ENCODE measurements around the gene PCNX2. TPM values are rescaled to one million over a fixed set of nuclear protein-coding genes. Genes with fewer than 3 reads are reported as not detected.

The PCNX2 gene
- total and polyA plus RNA-seq, 10 of the 15 experiments (the other 5 are each of a cell fraction or from before 2014, with no cell fraction given) = 2.1 to 16.4 (median 8.1) TPM

GRCh38 chr1:233244183-233244582 is 51.3 kb downstream of the PCNX2 start (continued):
- no peak for TF ChIP-seq NKRF (conservative IDR thresholded peaks at IDR 0.05)
- no peak for TF ChIP-seq ZNF622 (IDR thresholded peaks at IDR 0.05)

- no TSS peak for BruUV-seq (replicated peaks)
- 99% methylated on average over 4 of the region's 4 CpGs for WGBS (ENCODE audit: insufficient coverage, insufficient replicate concordance, low lambda C conversion rate, missing lambda C conversion rate)
- Histone ChIP-seq H3K9me3 (replicated peaks; ENCODE audit: control insufficient read depth, insufficient read depth, low read length) (no peaks in the 10 kb centered on the region), H3K27me3 (replicated peaks in 1 of 2; ENCODE audit: control insufficient read depth in 2 of 2, insufficient read depth in 2 of 2, low read length in 1 of 2) (no peaks in the 10 kb centered on the region), H3K27ac (ENCODE audit: control insufficient read depth, insufficient read depth) (no peak overlapping the region), H3K4me1 (ENCODE audit: control insufficient read depth, insufficient read depth, low read length) (no peaks in the 10 kb centered on the region), H3K36me3 (ENCODE audit: control insufficient read depth in 2 of 2, insufficient read depth in 2 of 2, low read length in 1 of 2) (no peaks in the 10 kb centered on the region), H2AFZ (ENCODE audit: control insufficient read depth, low read depth, low read length) (no peak overlapping the region), H3K4me3 (no peak overlapping the region), H3K4me2 (ENCODE audit: control insufficient read depth, insufficient read depth) (no peak overlapping the region), H4K20me1 (ENCODE audit: control insufficient read depth, insufficient read depth) (no peaks in the 10 kb centered on the region), H3K79me2 (ENCODE audit: control insufficient read depth, insufficient read depth, low read length) (no peaks in the 10 kb centered on the region), H3K9ac (ENCODE audit: control insufficient read depth, insufficient read depth, low read length) (no peak overlapping the region)
- no peak for ATAC-seq
- ChIA-PET SMC1A (ENCODE audit: uncharacterized antibody, unreplicated experiment) (no interaction called here), RAD21 (ENCODE audit: unreplicated experiment) (interaction anchor here (1.2 kb wide), 1 partner anchor 1376 kb away, joined by 3 read pairs; no protein-coding TSS in a partner anchor), POLR2A (no interaction called here), CTCF (interaction anchor here (0.6 to 1.3 kb wide), 3 partner anchors 14 to 1376 kb away, joined by 3 to 5 read pairs (median 3); no protein-coding TSS in a partner anchor)
- DNase-seq (ENCODE audit: low read depth, low spot score) = no peak
- intact Hi-C loops (cut with micrococcal nuclease; ENCODE audit: unreplicated experiment) = loop anchor here (5.0 kb wide), 1 partner anchor 1376 kb away; no protein-coding TSS in a partner anchor
- FAIRE-seq = no peak
- TF ChIP-seq REST (IDR thresholded peaks at IDR 0.05; ENCODE audit: low read depth, low read length) (no peak), DPF2 (IDR thresholded peaks at IDR 0.05) (no peak), ZBTB33 (IDR thresholded peaks at IDR 0.05) (no peak), POLR2A (IDR thresholded peaks at IDR 0.05; ENCODE audit: low read depth, low read length) (no peak), USF2 (IDR thresholded peaks at IDR 0.05; ENCODE audit: borderline replicate concordance, low read depth, low read length) (no peak), SIN3A (IDR thresholded peaks at IDR 0.05; ENCODE audit: low read depth, low read length) (no peak), NFYB (IDR thresholded peaks at IDR 0.05; ENCODE audit: insufficient read depth, low read depth, low read length) (no peak), CEBPB (IDR thresholded peaks at IDR 0.05; ENCODE audit: borderline replicate concordance in 1 of 2, low read depth in 2 of 2, low read length in 2 of 2) (no peak), ATF2 (IDR thresholded peaks at IDR 0.05; ENCODE audit: low read length) (no peak), NBN (IDR thresholded peaks at IDR 0.05) (no peak), TARDBP (IDR thresholded peaks at IDR 0.05; ENCODE audit: borderline replicate concordance) (no peak)
- in situ Hi-C loops (cut with MboI) = no loop called here
Observed at GRCh38 chr1:233242827-233243483, 52.6 kb downstream of the PCNX2 start.

Data from GM12878 (cell line).